ENCODE data around the gene VKORC1L1. TPM values are rescaled to one million over a fixed set of nuclear protein-coding genes. Genes with fewer than 3 reads are reported as not detected.

VKORC1L1 gene
- polyA plus RNA-seq, 1 experiment, result 21.3 TPM

DNA sequence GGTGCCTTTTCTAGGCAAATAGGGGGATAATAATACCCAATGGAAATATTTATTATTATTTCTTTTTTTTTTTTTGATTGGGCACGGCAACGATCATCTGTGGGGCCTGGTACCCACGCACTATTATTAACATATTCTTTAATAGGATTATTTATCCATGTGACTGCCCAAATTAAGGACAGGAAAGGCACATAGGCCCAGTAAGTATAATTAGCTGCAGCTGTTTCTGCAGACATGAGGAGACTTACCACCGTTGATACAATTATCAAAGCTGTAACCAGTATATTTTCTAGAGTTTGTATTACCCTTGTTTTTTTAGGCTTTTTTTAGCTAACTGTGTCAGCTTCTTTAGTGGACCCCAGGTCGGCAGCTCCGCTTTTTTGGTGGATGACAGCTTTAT lies 134.4 kb downstream of the VKORC1L1 start:
- POLR2A ChIA-PET, result interaction anchor here (0.6 kb wide), 1 partner anchor 256 kb away, joined by 3 read pairs; no protein-coding TSS in a partner anchor
- no peaks in the 10 kb centered on the region for H3K27me3 ChIP-seq (ENCODE audit: control insufficient read depth, insufficient read depth, low read length)
- no peak for DNase-seq (ENCODE audit: low read depth, low spot score)
- H3K9me3 ChIP-seq (ENCODE audit: control insufficient read depth, insufficient read depth, low read length), result no peaks in the 10 kb centered on the region
- H3K27ac ChIP-seq (ENCODE audit: low read depth, low read length), result no peak overlapping the region
- TF ChIP-seq, protein P1, sequence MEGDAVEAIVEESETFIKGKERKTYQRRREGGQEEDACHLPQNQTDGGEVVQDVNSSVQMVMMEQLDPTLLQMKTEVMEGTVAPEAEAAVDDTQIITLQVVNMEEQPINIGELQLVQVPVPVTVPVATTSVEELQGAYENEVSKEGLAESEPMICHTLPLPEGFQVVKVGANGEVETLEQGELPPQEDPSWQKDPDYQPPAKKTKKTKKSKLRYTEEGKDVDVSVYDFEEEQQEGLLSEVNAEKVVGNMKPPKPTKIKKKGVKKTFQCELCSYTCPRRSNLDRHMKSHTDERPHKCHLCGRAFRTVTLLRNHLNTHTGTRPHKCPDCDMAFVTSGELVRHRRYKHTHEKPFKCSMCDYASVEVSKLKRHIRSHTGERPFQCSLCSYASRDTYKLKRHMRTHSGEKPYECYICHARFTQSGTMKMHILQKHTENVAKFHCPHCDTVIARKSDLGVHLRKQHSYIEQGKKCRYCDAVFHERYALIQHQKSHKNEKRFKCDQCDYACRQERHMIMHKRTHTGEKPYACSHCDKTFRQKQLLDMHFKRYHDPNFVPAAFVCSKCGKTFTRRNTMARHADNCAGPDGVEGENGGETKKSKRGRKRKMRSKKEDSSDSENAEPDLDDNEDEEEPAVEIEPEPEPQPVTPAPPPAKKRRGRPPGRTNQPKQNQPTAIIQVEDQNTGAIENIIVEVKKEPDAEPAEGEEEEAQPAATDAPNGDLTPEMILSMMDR (IDR thresholded peaks at IDR 0.05; ENCODE audit: low read depth, low read length), result no peak
- no peak overlapping the region for H3K4me3 ChIP-seq (ENCODE audit: low read depth, low read length)
- CTCF ChIA-PET, result interaction anchor here (0.6 kb wide), 1 partner anchor 46 kb away, joined by 5 read pairs; no protein-coding TSS in a partner anchor

Small RNA genes lying within 50 kb of the gene (small RNA-seq; reads per million reads assigned to genes)
- not detected for gene AC073261.1 (ENCODE audit: insufficient read length, low read depth)
- not detected for gene RNU6-973P (ENCODE audit: insufficient read length, low read depth)

Other genes with a start within 250 kb of the VKORC1L1 start
- 49.3 and 53.9 TPM in 2 replicates for gene GUSB, start 109.1 kb downstream of the VKORC1L1 start, polyA plus RNA-seq (2011; rRNA removed)
- gene ASL, start 202.7 kb downstream of the VKORC1L1 start, polyA plus RNA-seq (2011; rRNA removed), result 20.2 and 25.9 TPM in 2 replicates
- 26.0 and 28.5 TPM in 2 replicates for gene CRCP, start 241.8 kb downstream of the VKORC1L1 start, polyA plus RNA-seq (2011; rRNA removed)

Data from AG04450 (cell line).